NCI-H1092 (cell line): Measurements from ENCODE around the gene SORT1.

Experiments used
- DNase-seq: peaks from one replicate; lab custom pipeline; 2025; lab: John Stamatoyannopoulos, UW

The SORT1 gene

GRCh38 chr1:109261578-109261977, 136.1 kb downstream of the SORT1 start:
- DNase-seq, result no peak

GRCh38 chr1:109261006-109261405, 136.7 kb downstream of the SORT1 start:
- no peak for DNase-seq

GRCh38 chr1:109259674-109260557, 137.8 kb downstream of the SORT1 start:
- no peak for DNase-seq
